ACC112 (cell line): ENCODE results near the gene CKLF.
"Not testable (repeated sequence)": the region's sequence is repeated elsewhere in the genome, so short reads cannot be mapped to it uniquely, and the experiment has no call there.

Source experiments
- H2AFZ ChIP-seq: fragments of 200-600 bp; sonication (generic); one replicate; pipeline ENCODE4 v1.6.0; 2017; ENCODE audit warnings: antibody characterized with exemption, low read length; ENCODE audit not compliant: unreplicated experiment
- H3K27ac ChIP-seq: fragments of 200-600 bp; sonication (generic); 2 replicates; pipeline ENCODE4 v1.5.1; 2014; ENCODE audit warnings: low read depth, mild to moderate bottlenecking, antibody characterized with exemption, low read length, moderate library complexity
- H3K27me3 ChIP-seq: fragments of 200-600 bp; sonication (generic); 2 replicates; pipeline ENCODE4 v1.6.1; 2014; ENCODE audit warnings: mild to moderate bottlenecking, antibody characterized with exemption, low read length, moderate library complexity, mixed read lengths; ENCODE audit not compliant: insufficient read depth
- H3K36me3 ChIP-seq: fragments of 200-600 bp; sonication (generic); 2 replicates; pipeline ENCODE4 v1.6.1; 2016; ENCODE audit warnings: mild to moderate bottlenecking, antibody characterized with exemption, low read length, moderate library complexity, mixed read lengths; ENCODE audit not compliant: insufficient read depth
- H3K4me1 ChIP-seq: fragments of 200-600 bp; sonication (generic); one replicate; pipeline ENCODE4 v1.6.1; 2016; ENCODE audit warnings: low read length, mixed read lengths; ENCODE audit not compliant: insufficient read depth, unreplicated experiment, control insufficient read depth
- H3K4me3 ChIP-seq: fragments of 200-600 bp; sonication (generic); 2 replicates; pipeline ENCODE4 v1.5.1; 2014; ENCODE audit warnings: mild to moderate bottlenecking, low read depth, low read length
- H3K79me2 ChIP-seq: fragments of 200-600 bp; sonication (generic); one replicate; pipeline ENCODE4 v1.6.0; 2016; ENCODE audit warnings: low read length; ENCODE audit not compliant: control insufficient read depth, unreplicated experiment, insufficient read depth

The CKLF gene

DNA sequence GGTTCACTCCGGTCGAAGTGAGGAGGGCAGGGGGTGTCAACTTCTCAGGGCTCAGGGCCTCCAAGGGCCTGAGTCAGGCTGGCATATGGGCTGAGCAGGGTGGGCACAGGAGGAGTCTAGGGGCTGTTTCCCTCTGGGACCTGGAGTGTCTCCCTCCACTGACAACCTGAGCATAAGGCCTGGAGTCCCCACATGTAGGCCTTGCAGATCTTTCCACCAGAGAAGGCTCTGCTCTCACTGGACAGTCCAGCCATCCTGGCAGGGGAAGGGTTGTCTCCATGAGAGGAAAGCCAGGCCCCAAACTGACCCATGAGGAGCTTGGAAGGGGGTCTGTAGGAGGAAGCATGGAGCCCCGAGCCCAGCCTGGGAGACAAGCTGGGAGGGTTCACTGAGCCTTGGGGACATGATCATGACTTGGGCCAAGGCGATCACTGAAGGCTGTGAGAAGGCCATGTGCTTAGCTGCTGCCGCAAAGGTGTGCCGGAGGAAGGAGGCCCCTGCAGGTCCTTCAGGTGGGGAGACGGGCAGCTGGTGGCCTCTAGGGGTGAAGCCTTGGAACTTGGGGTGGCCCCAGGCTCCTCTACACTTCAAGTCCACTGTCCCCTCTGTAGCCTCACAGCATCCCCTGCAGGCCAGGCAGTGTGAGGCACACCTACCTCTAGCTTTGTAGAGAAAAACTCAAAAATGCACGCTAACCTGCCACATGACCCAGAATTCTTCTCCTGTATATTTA, 36.8 kb downstream of the CKLF start:
- no peaks in the 10 kb centered on the region for H3K36me3 ChIP-seq
- H2AFZ ChIP-seq = no peak overlapping the region
- no peak overlapping the region for H3K27ac ChIP-seq
- no peak overlapping the region for H3K4me3 ChIP-seq
- H3K79me2 ChIP-seq = no peaks in the 10 kb centered on the region
- 0 out of 2 replicates have a peak, but pooled peaks cover 4% of the 10 kb centered on the region for H3K27me3 ChIP-seq
- no peaks in the 10 kb centered on the region for H3K4me1 ChIP-seq

DNA sequence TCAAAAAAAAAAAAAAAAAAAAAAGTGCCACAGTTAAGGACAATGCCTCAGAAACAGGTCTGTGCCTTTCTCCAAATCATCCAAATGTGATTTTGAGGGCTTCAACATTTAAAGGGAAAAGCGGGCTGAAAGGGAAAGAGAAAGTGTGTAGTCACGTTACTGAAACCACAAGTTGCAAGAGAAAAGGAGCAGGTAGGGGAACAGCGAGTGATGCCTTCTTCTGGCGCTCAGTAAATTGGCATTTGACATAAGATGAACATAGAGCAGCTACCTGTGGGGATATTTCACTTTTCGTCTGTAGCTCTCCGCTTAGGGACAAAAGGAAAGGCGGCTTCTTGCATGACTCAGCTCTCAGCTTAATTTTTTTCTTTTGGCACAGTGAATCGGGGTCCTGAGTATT, 37.9 kb downstream of the CKLF start:
- H3K79me2 ChIP-seq = no peaks in the 10 kb centered on the region
- H2AFZ ChIP-seq = no peak overlapping the region
- H3K4me3 ChIP-seq = no peak overlapping the region
- no peaks in the 10 kb centered on the region for H3K36me3 ChIP-seq
- H3K4me1 ChIP-seq = no peaks in the 10 kb centered on the region
- H3K27me3 ChIP-seq = 0 out of 2 replicates have a peak, but pooled peaks cover 4% of the 10 kb centered on the region
- no peak overlapping the region for H3K27ac ChIP-seq

DNA sequence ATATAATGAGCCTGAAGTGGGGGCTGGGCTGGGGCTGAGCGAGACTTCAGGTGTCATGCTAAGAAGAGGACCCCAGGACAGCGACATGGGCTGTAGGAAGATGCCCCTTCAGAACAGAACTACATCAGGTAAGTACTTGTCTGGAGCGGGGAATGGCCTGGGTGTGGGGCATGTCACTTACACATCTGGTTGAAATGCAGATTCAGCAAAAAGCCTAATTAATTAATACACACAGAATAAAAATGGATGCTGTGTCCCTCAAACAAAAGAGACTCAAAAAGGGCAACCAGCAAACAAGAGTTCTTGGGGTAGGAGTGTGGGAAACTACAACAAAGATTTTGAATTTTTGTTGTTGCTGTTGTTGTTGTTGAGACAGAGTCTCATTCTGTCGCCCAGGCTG, 38.6 kb downstream of the CKLF start:
- Histone ChIP-seq H3K27ac (no peak overlapping the region), H3K79me2 (no peaks in the 10 kb centered on the region), H3K27me3 (0 out of 2 replicates have a peak, but pooled peaks cover 4% of the 10 kb centered on the region), H3K4me1 (no peaks in the 10 kb centered on the region), H2AFZ (no peak overlapping the region), H3K4me3 (no peak overlapping the region), H3K36me3 (no peaks in the 10 kb centered on the region)

DNA sequence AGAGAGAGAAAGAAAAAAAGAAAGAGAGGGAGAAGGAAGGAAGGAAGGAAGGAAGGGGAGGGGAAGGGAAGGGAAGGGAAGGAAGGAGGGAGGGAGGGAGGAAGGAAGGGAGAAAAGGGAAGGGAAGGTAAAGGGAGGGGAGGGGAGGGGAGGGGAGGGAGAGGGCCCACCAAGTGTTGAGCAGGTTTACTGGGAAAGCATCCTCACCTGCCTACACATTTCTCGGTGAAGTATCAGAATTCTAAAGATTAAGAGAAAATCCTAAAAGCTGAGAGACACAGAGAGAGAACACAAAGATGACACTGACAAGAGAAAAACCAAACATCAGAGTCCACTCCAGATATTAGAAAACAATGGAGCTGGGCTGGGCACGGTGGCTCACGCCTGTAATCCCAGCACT, 39.9 kb downstream of the CKLF start:
- H2AFZ ChIP-seq = no peak overlapping the region
- no peak overlapping the region for H3K27ac ChIP-seq
- no peak overlapping the region for H3K4me3 ChIP-seq
- H3K4me1 ChIP-seq = no peaks in the 10 kb centered on the region
- H3K36me3 ChIP-seq = no peaks in the 10 kb centered on the region
- 0 out of 2 replicates have a peak, but pooled peaks cover 4% of the 10 kb centered on the region for H3K27me3 ChIP-seq
- H3K79me2 ChIP-seq = no peaks in the 10 kb centered on the region

DNA sequence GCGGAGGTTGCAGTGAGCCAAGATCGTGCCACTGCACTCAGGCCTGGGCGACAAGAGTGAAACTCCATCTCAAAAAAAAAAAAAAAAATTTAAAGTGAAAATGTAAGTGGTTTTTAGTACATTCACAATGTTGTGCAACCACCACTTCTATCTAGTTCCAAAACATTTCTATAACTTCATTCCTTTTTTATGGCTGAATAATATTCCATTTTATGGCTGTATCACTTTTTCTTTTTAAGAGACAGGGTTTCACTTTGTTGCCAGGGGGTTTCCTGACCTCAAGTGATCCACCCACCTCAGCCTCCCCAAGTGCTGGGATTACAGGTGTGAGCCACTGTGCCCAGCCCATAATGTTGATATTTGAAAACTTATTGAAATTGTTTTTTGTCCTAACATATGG, 40.4 kb downstream of the CKLF start:
- no peak overlapping the region for H3K4me3 ChIP-seq
- H2AFZ ChIP-seq = no peak overlapping the region
- no peak overlapping the region for H3K27ac ChIP-seq
- H3K79me2 ChIP-seq = no peaks in the 10 kb centered on the region
- H3K36me3 ChIP-seq = no peaks in the 10 kb centered on the region
- H3K4me1 ChIP-seq = no peaks in the 10 kb centered on the region
- H3K27me3 ChIP-seq = 0 out of 2 replicates have a peak, but pooled peaks cover 4% of the 10 kb centered on the region

DNA sequence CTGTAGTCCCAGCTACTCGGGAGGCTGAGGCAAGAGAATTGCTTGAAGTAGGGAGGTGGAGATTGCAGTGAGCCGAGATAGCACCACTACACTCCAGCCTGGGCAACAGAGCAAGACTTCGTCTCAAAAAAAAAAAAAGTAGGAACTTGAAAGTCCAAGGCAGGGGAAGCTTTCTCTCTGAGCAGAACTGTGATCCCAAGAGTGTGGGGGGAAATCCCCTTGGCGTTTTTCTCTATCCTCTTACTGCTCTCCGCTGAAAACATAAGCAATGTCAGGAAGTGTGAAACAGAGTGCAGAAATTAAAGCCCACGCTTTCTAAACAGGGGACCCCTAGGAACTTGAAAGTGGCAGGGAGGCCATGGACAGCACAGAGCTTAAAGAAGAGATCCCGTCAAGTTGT, 42.4 kb downstream of the CKLF start:
- no peak overlapping the region for H3K4me3 ChIP-seq
- no peak overlapping the region for H3K27ac ChIP-seq
- no peaks in the 10 kb centered on the region for H3K4me1 ChIP-seq
- H3K79me2 ChIP-seq = no peaks in the 10 kb centered on the region
- H3K36me3 ChIP-seq = no peaks in the 10 kb centered on the region
- no peak overlapping the region for H2AFZ ChIP-seq
- 0 out of 2 replicates have a peak, but pooled peaks cover 4% of the 10 kb centered on the region for H3K27me3 ChIP-seq

DNA sequence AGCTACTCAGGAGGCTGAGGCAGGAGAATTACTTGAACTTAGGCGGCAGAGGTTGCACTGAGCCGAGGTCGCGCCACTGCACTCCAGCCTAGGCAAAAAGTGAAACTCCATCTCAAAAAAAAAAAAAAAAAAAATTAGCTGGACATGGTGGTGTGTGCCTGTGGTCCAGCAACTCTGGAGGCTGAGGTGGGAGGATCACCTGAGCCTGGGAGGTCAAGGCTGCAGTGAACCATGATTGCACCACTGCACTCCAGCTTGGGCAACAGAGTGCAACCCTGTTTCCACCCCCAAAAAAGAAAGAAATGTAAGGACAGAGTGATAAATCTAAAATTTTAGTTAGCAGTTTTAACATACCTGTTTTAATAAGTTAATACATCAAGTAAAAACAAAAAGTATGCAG, 44.2 kb downstream of the CKLF start:
- not testable (repeated sequence) for H3K79me2 ChIP-seq, H3K27me3 ChIP-seq, H3K36me3 ChIP-seq, H3K4me3 ChIP-seq, H2AFZ ChIP-seq, H3K4me1 ChIP-seq, H3K27ac ChIP-seq

DNA sequence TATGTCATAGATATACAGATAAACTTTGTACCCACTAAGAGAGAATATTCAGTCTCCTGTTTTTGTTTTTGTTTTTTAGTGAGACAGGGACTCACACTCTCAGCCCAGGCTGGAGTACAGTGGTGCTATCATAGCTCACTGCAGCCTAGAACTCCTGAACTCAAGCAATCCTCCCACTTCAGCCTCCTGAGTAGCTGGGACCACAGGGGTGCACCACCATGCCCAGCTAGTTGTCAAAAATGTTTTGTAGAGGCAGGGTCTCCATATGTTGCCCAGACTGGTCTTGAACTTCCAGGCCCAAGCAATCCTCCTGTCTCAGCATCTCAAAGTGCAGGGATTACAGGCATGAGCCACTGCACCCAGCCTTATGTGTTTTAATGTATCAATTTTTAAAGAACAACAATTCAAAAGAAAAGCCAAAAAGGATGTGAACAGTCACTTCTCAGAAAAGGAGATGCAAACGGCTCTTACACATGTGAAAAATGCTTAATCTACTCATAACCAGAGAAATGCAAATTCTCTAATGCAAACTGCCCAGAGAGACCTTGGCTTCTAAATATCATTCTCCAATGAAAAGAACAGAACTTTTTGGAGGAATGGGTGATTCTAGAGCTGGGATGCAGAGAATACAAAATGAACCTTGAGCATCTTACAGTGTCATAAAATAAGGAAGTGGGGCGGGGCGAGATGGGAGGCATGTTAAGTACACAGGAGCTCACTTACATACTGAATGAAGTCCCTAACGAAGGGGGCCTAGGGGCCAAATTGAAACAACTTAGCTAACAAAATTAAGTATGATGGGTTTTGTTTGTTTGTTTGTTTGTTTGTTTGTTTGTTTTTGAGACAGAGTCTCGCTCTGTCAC, 44.8 kb downstream of the CKLF start:
- Histone ChIP-seq H3K79me2 (no peaks in the 10 kb centered on the region), H3K36me3 (no peaks in the 10 kb centered on the region), H2AFZ (no peak overlapping the region), H3K4me3 (no peak overlapping the region), H3K27ac (no peak overlapping the region), H3K27me3 (0 out of 2 replicates have a peak, but pooled peaks cover 6% of the 10 kb centered on the region), H3K4me1 (no peaks in the 10 kb centered on the region)

DNA sequence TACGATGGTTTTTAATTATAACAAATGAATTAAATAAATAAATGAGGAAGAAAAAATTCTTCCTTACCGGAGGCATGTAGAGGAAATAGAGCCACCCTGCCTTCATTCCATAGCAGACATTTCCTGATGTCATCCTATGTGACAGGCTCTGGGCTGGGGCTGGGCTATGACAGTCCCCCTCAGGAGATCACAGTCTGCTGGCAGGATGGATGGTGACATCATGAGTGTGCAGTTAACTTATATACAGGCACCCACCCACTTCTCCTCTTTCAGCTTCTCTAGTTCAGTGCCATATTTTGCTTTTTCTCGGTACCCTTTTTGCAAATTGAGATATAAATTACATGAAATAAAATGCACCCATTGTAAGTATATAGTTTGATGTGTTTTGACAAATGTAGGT, 45.7 kb downstream of the CKLF start:
- Histone ChIP-seq H2AFZ (no peak overlapping the region), H3K79me2 (no peaks in the 10 kb centered on the region), H3K36me3 (no peaks in the 10 kb centered on the region), H3K4me3 (no peak overlapping the region), H3K27me3 (0 out of 2 replicates have a peak, but pooled peaks cover 6% of the 10 kb centered on the region), H3K27ac (no peak overlapping the region), H3K4me1 (no peaks in the 10 kb centered on the region)

DNA sequence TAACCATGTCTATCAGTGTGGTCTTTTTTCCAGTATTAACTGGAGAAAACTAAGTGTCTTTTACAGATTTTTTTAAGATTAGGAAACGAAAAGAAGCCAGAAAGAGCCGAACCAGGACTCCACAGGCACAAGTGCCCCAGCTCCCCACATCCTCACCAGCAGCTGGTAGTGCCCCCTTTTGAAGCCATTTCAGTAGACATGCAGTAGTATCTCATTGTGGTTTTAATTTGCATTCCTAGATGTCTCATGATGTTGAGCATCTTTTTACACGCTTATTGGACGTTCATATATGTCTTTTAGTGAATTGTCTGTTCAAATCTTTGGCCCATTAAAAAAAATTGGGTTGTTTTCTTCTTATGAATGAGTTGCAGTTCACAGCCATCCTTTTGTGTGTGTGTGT, 47.4 kb downstream of the CKLF start:
- H3K4me1 ChIP-seq = peaks cover 5% of the 10 kb centered on the region

More for the DNA sequence above, 47.4 kb downstream of the CKLF start:
- Histone ChIP-seq H3K79me2 (no peaks in the 10 kb centered on the region), H3K36me3 (no peaks in the 10 kb centered on the region), H3K4me3 (no peak overlapping the region), H3K27me3 (0 out of 2 replicates have a peak, but pooled peaks cover 3% of the 10 kb centered on the region), H3K27ac (no peak overlapping the region), H2AFZ (no peak overlapping the region)
